ENCODE results near the gene ZDHHC5. TPM values are rescaled to one million over a fixed set of nuclear protein-coding genes. Genes with fewer than 3 reads are reported as not detected.
A peak's percentile ranks its signal among the peaks of the same experiment; 100 is the strongest.
"Not testable (repeated sequence)": the region's sequence is repeated elsewhere in the genome, so short reads cannot be mapped to it uniquely, and the experiment has no call there.

Gene ZDHHC5
- polyA plus RNA-seq, 2 of the 4 experiments (the other 2 are of a cell fraction) = 44.1 to 63.8 TPM

- ChIA-PET CTCF (interaction anchor here (0.5 to 1.7 kb wide), 3 partner anchors 7 to 22 kb away, joined by 3 to 8 read pairs (median 3); no protein-coding TSS in a partner anchor), POLR2A (interaction anchor here (0.7 kb wide), 1 partner anchor 9 kb away, joined by 4 read pairs; no protein-coding TSS in a partner anchor)
- not testable (repeated sequence) for ATAC-seq; H3K9me3 ChIP-seq; DNase-seq (ENCODE audit: low read depth in 1 of 2, low spot score in 1 of 2); H3K4me3 ChIP-seq; H3K4me2 ChIP-seq; FAIRE-seq; H3K4me1 ChIP-seq; H3K27ac ChIP-seq
- WGBS (ENCODE audit: missing lambda C conversion rate) = 95% methylated on average over 8 of the region's 8 CpGs
These were observed 37.5 kb downstream of the ZDHHC5 start for GRCh38 chr11:57705432-57705831.

DNA sequence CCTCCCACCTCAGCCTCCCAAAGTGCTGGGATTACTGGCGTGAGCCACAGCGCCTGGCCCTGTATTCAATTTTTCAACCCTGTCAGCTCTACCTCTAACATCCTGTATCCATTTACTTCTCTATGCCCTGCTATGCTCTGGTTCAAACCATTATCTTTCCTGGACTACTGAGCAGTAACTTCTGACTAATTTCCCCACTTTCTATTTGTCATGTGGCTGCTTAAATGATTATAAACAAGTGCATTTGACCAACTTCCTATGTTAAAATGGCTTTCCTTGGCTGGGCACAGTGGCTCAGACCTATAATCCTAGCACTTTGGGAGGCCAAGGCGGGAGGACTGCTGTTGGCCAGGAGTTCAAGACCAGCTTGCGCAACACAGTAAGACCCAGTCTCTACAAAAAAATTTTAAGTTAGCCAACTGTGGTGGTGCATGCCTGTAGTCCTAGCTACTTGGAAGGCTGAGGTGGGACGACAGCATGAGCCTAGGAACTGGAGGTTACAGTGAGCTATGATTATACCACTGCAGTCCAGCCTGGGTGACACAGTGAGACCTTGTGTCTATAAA is 42.0 kb downstream of the ZDHHC5 start:
- FAIRE-seq (no peak), DNase-seq (ENCODE audit: low read depth in 1 of 2, low spot score in 1 of 2) (no peak), ATAC-seq (no peak)
- H3K9me3 ChIP-seq = no peaks in the 10 kb centered on the region
- H3K4me1 ChIP-seq = peaks cover 28% of the 10 kb centered on the region
- ChIA-PET POLR2A (no interaction called here), CTCF (interaction anchor here (0.6 to 5.4 kb wide), 5 partner anchors 10 to 91 kb away, joined by 3 to 19 read pairs (median 3); no protein-coding TSS in a partner anchor)
- no peak overlapping the region for H3K4me3 ChIP-seq
- H3K27ac ChIP-seq = no peak overlapping the region
- no peak for TF ChIP-seq MYC (IDR thresholded peaks at IDR 0.05; ENCODE audit: borderline replicate concordance, low read length)
- TF ChIP-seq TP53 (CRISPR knock-in tag; IDR thresholded peaks at IDR 0.05) = no peak
- peak; percentile 33 to 70; a peak in 3 of 4 replicates for TF ChIP-seq CEBPB (IDR thresholded peaks at IDR 0.05)
- no peak for TF ChIP-seq FOXS1 (CRISPR knock-in tag; IDR thresholded peaks at IDR 0.05)
- no peak for TF ChIP-seq HOXA7 (CRISPR knock-in tag; IDR thresholded peaks at IDR 0.05)
- no peak for TF ChIP-seq MAX (IDR thresholded peaks at IDR 0.05)
- 89% methylated on average over 5 of the region's 5 CpGs for WGBS (ENCODE audit: missing lambda C conversion rate)
- H3K4me2 ChIP-seq = no peak overlapping the region

- ChIA-PET CTCF (interaction anchor here (1.0 to 5.4 kb wide), 4 partner anchors 12 to 144 kb away, joined by 3 to 19 read pairs (median 4); partner anchors contain the start of gene UBE2L6), POLR2A (interaction anchor here (0.6 to 1.4 kb wide), 16 partner anchors 10 to 805 kb away, joined by 3 to 23 read pairs (median 5); partner anchors contain the start of genes BTBD18, CTNND1, SELENOH and ZDHHC5)
- ATAC-seq (peak; percentile 77 to 81), FAIRE-seq (peak; percentile 46), DNase-seq (ENCODE audit: low read depth in 1 of 2, low spot score in 1 of 2) (peak; percentile 75 to 89)
- under 1% methylated on average over 33 of the region's 51 CpGs for WGBS (ENCODE audit: missing lambda C conversion rate)
- Histone ChIP-seq H3K4me1 (peaks cover 32% of the 10 kb centered on the region), H3K4me2 (peak within 1 kb of the TSS; percentile 93), H3K9me3 (no peaks in the 10 kb centered on the region), H3K4me3 (peak within 1 kb of the TSS; percentile 95), H3K27ac (peak within 1 kb of the TSS; percentile 92 to 96)
- TF ChIP-seq JUN (IDR thresholded peaks at IDR 0.05) = peak; percentile 23 to 68; a peak in 2 of 5 replicates
- TF ChIP-seq POLR2A (IDR thresholded peaks at IDR 0.05; ENCODE audit: low read length) = peak; percentile 57
- TF ChIP-seq, protein P1, sequence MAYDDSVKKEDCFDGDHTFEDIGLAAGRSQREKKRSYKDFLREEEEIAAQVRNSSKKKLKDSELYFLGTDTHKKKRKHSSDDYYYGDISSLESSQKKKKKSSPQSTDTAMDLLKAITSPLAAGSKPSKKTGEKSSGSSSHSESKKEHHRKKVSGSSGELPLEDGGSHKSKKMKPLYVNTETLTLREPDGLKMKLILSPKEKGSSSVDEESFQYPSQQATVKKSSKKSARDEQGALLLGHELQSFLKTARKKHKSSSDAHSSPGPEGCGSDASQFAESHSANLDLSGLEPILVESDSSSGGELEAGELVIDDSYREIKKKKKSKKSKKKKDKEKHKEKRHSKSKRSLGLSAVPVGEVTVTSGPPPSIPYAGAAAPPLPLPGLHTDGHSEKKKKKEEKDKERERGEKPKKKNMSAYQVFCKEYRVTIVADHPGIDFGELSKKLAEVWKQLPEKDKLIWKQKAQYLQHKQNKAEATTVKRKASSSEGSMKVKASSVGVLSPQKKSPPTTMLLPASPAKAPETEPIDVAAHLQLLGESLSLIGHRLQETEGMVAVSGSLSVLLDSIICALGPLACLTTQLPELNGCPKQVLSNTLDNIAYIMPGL (CRISPR knock-in tag; IDR thresholded peaks at IDR 0.05; ENCODE audit: borderline replicate concordance) = no peak
- TF ChIP-seq, protein P2, sequence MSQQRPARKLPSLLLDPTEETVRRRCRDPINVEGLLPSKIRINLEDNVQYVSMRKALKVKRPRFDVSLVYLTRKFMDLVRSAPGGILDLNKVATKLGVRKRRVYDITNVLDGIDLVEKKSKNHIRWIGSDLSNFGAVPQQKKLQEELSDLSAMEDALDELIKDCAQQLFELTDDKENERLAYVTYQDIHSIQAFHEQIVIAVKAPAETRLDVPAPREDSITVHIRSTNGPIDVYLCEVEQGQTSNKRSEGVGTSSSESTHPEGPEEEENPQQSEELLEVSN (IDR thresholded peaks at IDR 0.05; ENCODE audit: borderline replicate concordance, low read depth) = peak; percentile 22; the same call in 1 of the 2 replicates
- TF ChIP-seq PHF8 (IDR thresholded peaks at IDR 0.05; ENCODE audit: borderline replicate concordance, low read depth) = peak; percentile 61
- no peak for TF ChIP-seq USF2 (IDR thresholded peaks at IDR 0.05)
- peak; percentile 37; the same call in 1 of the 2 replicates for TF ChIP-seq RFX5 (IDR thresholded peaks at IDR 0.05)
These were observed 43.7 kb downstream of the ZDHHC5 start, which contains the start of gene MED19 for GRCh38 chr11:57711414-57712255. Gene MED19, minus strand, starts transcription at chr11:57712215. Its CDS starts 36 bp downstream, at chr11:57712179.
